Nephron progenitor cell (in vitro differentiated cells): ENCODE results near the gene HSD17B2.

ENCODE experiments used
- DNase-seq: peaks from one replicate; pipeline ENCODE4 v3.0.0; 2021
- H3K27ac Mint-ChIP-seq: 2 replicates; pipeline ENCODE4 v1.8.0; 2021; ENCODE audit warnings: mild to moderate bottlenecking, moderate library complexity, mixed read lengths
- H3K27me3 Mint-ChIP-seq: 2 replicates; pipeline ENCODE4 v1.8.0; 2021; ENCODE audit warnings: mild to moderate bottlenecking, low read depth, mixed read lengths; ENCODE audit not compliant: poor library complexity
- H3K36me3 Mint-ChIP-seq: 2 replicates; pipeline ENCODE4 v1.8.0; 2021; ENCODE audit warnings: low read depth, mixed read lengths
- H3K4me1 Mint-ChIP-seq: 2 replicates; pipeline ENCODE4 v1.8.0; 2021; ENCODE audit warnings: mixed read lengths
- H3K4me3 Mint-ChIP-seq: 2 replicates; pipeline ENCODE4 v1.8.0; 2021; ENCODE audit warnings: mild to moderate bottlenecking, moderate library complexity, mixed read lengths
- H3K9me3 Mint-ChIP-seq: 2 replicates; pipeline ENCODE4 v1.8.0; 2021; ENCODE audit warnings: mild to moderate bottlenecking, moderate library complexity, mixed read lengths
- CTCF ChIP-seq: fragments of 200-600 bp; sonication (generic); IDR thresholded peaks from 2 replicates; pipeline ENCODE4 v1.5.0; 2021; ENCODE audit warnings: antibody characterized with exemption

The HSD17B2 gene

DNA sequence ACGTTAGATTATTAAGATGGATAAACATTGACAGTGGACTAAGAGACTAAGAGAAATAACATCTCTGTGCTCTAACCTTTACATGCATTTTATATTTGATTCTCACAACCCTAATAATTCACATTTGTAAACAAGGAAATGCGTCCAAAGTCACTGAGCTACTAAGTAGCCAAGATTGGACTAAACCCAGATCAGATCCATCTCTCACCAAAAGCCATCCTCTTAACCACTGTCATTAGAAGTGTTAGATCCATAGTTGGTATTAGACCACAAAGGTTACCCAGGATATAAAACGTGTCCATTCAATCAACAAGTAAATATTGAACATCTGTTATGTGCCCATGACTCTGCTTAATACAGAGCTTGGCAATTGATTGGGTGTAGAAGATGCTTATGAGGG lies 5.2 kb downstream of the HSD17B2 start:
- DNase-seq: no peak
- H3K27me3 Mint-ChIP-seq: peaks cover 13% of the 10 kb centered on the region
- H3K4me3 Mint-ChIP-seq: no peak overlapping the region
- no peaks in the 10 kb centered on the region for H3K36me3 Mint-ChIP-seq
- H3K4me1 Mint-ChIP-seq: peaks cover 5% of the 10 kb centered on the region
- H3K9me3 Mint-ChIP-seq: no peaks in the 10 kb centered on the region
- no peak for TF ChIP-seq CTCF
- no peak overlapping the region for H3K27ac Mint-ChIP-seq

DNA sequence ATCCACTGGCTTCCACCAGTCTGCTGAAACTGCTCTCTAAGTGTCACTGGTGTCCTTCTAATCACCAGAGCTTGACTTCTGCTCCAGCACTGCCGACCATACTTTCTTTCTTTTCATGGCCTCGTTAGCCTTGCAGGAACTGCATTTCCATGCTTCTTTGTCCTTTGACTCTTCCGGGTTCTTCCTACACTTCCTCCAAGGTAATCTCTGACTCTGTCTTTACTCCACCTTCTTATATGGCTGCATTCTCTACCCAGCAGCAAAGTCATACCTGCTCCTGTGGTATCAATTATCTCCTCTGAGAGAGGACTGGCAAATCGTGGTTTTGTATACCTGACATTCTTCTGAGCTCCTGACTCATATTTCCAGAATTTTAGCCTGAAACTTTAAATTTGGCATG lies 6.5 kb downstream of the HSD17B2 start:
- DNase-seq: no peak
- Mint-ChIP-seq H3K27ac (no peak overlapping the region), H3K9me3 (no peaks in the 10 kb centered on the region), H3K4me3 (no peak overlapping the region), H3K4me1 (peaks cover 14% of the 10 kb centered on the region), H3K36me3 (no peaks in the 10 kb centered on the region), H3K27me3 (peaks cover 10% of the 10 kb centered on the region)
- no peak for TF ChIP-seq CTCF

DNA sequence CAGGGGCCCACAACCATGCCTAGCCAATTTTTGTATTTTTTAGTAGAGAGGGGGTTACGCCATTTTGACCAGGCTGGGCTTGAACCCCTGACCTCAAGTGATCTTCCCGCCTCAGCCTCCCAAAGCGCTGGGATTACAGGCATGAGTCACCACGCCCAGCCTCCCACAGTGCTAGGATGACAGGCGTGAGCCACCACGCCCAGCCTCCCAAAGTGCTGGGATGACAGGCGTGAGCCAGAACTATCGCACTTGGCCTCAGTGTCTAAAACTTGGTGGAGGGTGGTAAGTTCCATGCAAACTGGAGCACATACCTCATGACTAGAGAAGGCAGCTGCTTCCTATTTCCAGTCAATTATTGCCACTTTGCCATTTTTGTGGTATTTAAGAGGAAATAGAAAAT lies 7.1 kb downstream of the HSD17B2 start:
- Mint-ChIP-seq H3K27me3 (peaks cover 14% of the 10 kb centered on the region), H3K4me3 (no peak overlapping the region), H3K9me3 (no peaks in the 10 kb centered on the region), H3K27ac (no peak overlapping the region), H3K36me3 (no peaks in the 10 kb centered on the region), H3K4me1 (peaks cover 14% of the 10 kb centered on the region)
- no peak for TF ChIP-seq CTCF
- DNase-seq: no peak

DNA sequence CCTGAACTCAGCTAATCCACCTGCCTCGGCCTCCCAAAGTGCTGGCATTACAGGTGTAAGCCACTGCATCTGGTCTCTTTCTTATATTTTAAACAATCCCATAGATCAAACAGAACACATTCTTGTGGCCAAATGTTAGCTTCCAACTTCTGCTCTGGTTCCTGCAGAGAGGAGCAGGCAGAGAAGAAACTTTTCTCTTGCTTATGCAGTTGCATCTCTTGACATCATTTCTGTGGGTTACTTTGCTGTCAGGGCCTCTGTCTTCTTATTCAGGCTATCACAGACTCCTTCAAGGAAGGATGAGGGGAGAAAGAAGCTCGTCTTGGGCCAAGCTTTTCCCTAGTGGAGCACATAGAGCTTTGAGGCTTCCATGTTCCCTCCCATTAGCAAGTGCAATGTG lies 7.8 kb downstream of the HSD17B2 start:
- no peak for DNase-seq
- peaks cover 14% of the 10 kb centered on the region for H3K4me1 Mint-ChIP-seq
- no peak overlapping the region for H3K4me3 Mint-ChIP-seq
- no peaks in the 10 kb centered on the region for H3K9me3 Mint-ChIP-seq
- no peak overlapping the region for H3K27ac Mint-ChIP-seq
- H3K36me3 Mint-ChIP-seq: no peaks in the 10 kb centered on the region
- TF ChIP-seq CTCF: no peak
- H3K27me3 Mint-ChIP-seq: peaks cover 19% of the 10 kb centered on the region

- peaks cover 14% of the 10 kb centered on the region for H3K4me1 Mint-ChIP-seq
- DNase-seq: no peak
- H3K4me3 Mint-ChIP-seq: no peak overlapping the region
- no peaks in the 10 kb centered on the region for H3K36me3 Mint-ChIP-seq
- no peak overlapping the region for H3K27ac Mint-ChIP-seq
- TF ChIP-seq CTCF: no peak
- H3K27me3 Mint-ChIP-seq: peaks cover 18% of the 10 kb centered on the region
- H3K9me3 Mint-ChIP-seq: no peaks in the 10 kb centered on the region
These were observed 8.9 kb downstream of the HSD17B2 start for GRCh38 chr16:82043680-82044584.

GRCh38 chr16:82044585-82044911 lies 9.5 kb downstream of the HSD17B2 start:
- H3K36me3 Mint-ChIP-seq: no peaks in the 10 kb centered on the region
- no peaks in the 10 kb centered on the region for H3K9me3 Mint-ChIP-seq
- no peak for DNase-seq
- H3K4me3 Mint-ChIP-seq: no peak overlapping the region
- H3K4me1 Mint-ChIP-seq: peaks cover 14% of the 10 kb centered on the region
- TF ChIP-seq CTCF: no peak
- no peak overlapping the region for H3K27ac Mint-ChIP-seq
- H3K27me3 Mint-ChIP-seq: peaks cover 21% of the 10 kb centered on the region
